Activated CD8-positive, alpha-beta memory T cell treated with anti-CD3 and anti-CD28 coated beads, Interleukin-2, amount 50 U/mL, for 1 hour (primary cell): ENCODE data around the gene ICE1.
"Not testable (repeated sequence)": the region's sequence is repeated elsewhere in the genome, so short reads cannot be mapped to it uniquely, and the experiment has no call there.

Experiments used
- DNase-seq: peaks from one replicate; pipeline ENCODE4 v3.0.0-alpha.2; 2020; ENCODE audit errors: extremely low read depth

The ICE1 gene

GRCh38 chr5:5437227-5438172 lies 15.0 kb downstream of the ICE1 start:
- no peak for DNase-seq

- no peak for DNase-seq
Measured at GRCh38 chr5:5451863-5452262, 29.4 kb downstream of the ICE1 start.

- no peak for DNase-seq
Measured at GRCh38 chr5:5453131-5453530, 30.7 kb downstream of the ICE1 start.

- DNase-seq, result no peak
Measured at GRCh38 chr5:5454391-5454790, 31.9 kb downstream of the ICE1 start.

- DNase-seq, result no peak
Measured at GRCh38 chr5:5456858-5457257, 34.4 kb downstream of the ICE1 start.

- DNase-seq, result no peak
Measured at GRCh38 chr5:5460311-5460710, 37.8 kb downstream of the ICE1 start.

GRCh38 chr5:5461012-5461411 lies 38.5 kb downstream of the ICE1 start:
- DNase-seq, result no peak

- no peak for DNase-seq
Measured at GRCh38 chr5:5464036-5464715, 41.7 kb downstream of the ICE1 start.

GRCh38 chr5:5466227-5466626 lies 43.8 kb downstream of the ICE1 start:
- DNase-seq, result no peak

GRCh38 chr5:5467737-5468136 lies 45.3 kb downstream of the ICE1 start:
- no peak for DNase-seq

- no peak for DNase-seq
Measured at GRCh38 chr5:5470933-5471332, 48.5 kb downstream of the ICE1 start.

GRCh38 chr5:5473226-5473625 lies 50.7 kb downstream of the ICE1 start:
- no peak for DNase-seq

GRCh38 chr5:5474961-5475360 lies 52.5 kb downstream of the ICE1 start:
- DNase-seq, result no peak

- no peak for DNase-seq
Measured at GRCh38 chr5:5475975-5476374, 53.5 kb downstream of the ICE1 start.

- DNase-seq, result not testable (repeated sequence)
Measured at GRCh38 chr5:5479578-5479977, 57.1 kb downstream of the ICE1 start.

GRCh38 chr5:5480481-5481111 lies 58.1 kb downstream of the ICE1 start:
- no peak for DNase-seq

- no peak for DNase-seq
Measured at GRCh38 chr5:5481206-5481605, 58.7 kb downstream of the ICE1 start.

- DNase-seq, result no peak
Measured at GRCh38 chr5:5481633-5482032, 59.2 kb downstream of the ICE1 start.

GRCh38 chr5:5483350-5483749 lies 60.9 kb downstream of the ICE1 start:
- DNase-seq, result no peak

GRCh38 chr5:5483880-5484598 lies 61.6 kb downstream of the ICE1 start:
- DNase-seq, result no peak

- DNase-seq, result no peak
Measured at GRCh38 chr5:5486122-5486521, 63.6 kb downstream of the ICE1 start.
